GM12874 (cell line): ENCODE results near the gene CNNM4.

Source experiments
- CTCF ChIP-seq: IDR thresholded peaks from 2 replicates; pipeline ENCODE4 v1.5.1; 2011; ENCODE audit warnings: low read depth, mild to moderate bottlenecking, control low read depth, low read length, moderate library complexity; ENCODE audit not compliant: insufficient read depth

The CNNM4 gene

DNA sequence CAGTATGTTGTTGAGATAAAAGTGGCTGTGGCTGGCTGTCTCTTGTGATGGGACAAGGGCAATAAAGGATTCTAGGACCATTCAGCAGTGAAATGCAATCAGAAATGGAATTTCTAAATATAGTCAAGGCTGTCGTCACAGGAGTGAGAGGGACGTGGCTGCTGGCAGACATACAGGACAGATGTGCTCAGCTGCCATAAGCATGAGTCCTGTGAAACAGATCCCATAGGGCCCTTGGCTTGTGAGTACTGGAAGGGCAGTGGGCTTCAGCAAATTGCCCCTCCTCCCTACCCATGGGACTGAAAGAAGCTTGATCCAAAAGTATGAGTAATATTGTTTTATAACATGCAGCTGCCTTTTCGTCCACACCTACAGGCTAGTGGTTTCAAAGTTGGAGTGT lies 51.2 kb downstream of the CNNM4 start:
- no peak for TF ChIP-seq CTCF

DNA sequence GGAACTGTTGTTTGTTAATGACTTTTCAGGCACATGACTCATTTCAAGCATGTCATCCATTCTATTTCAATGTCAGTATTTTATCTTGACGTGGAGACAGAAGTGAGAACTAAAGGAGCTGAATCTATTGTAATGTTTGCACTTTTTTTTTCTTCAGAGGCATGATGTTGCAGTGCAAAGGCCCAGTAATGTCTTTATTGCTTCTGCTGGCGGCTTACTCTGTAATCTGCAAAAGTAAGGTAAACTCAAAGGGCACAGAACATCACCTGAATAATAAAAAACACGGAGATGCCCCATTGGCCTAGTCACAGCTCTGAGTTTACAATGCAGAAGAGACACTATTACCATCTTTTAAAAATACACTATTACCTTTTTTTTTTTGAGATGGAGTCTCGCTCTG lies 53.0 kb downstream of the CNNM4 start:
- TF ChIP-seq CTCF: no peak

DNA sequence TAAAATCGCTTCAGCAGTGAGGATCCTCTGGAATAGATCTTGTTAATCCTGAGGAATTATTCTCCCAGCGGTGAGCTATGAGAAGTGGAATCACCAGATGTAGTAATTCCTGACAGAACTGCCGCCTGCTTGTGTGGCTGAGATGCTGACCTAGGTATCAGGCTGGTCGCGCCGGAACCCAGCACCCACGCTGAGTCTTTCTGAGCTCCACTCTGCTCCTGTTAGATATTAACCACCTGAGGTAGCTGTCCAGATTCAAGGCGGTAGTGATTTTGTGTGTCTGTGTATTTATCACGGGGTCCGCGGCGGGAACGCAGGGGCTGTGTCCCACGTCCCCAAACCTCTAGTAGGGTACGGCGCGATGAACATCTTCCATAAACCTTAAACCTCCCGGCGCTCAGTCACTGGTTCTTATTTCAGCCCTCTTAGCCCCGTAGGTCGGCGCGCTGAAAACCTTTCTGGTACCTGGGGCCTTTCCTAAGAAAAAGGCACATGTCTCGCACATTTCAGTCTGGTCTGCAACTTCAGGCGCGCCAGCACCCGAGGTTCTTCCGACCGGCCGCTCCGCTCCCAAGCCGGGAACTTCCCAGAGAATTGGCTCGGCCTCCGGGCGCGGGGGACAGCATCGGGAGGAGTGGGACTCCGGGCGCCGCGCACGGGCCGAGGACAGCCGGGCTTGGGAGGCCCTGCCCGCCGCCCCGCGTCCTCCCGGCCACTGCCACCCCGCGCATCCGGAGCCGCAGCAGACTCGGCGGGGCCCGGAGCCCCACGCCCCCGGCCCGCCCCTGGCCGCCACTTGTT lies 54.8 kb downstream of the CNNM4 start:
- no peak for TF ChIP-seq CTCF

DNA sequence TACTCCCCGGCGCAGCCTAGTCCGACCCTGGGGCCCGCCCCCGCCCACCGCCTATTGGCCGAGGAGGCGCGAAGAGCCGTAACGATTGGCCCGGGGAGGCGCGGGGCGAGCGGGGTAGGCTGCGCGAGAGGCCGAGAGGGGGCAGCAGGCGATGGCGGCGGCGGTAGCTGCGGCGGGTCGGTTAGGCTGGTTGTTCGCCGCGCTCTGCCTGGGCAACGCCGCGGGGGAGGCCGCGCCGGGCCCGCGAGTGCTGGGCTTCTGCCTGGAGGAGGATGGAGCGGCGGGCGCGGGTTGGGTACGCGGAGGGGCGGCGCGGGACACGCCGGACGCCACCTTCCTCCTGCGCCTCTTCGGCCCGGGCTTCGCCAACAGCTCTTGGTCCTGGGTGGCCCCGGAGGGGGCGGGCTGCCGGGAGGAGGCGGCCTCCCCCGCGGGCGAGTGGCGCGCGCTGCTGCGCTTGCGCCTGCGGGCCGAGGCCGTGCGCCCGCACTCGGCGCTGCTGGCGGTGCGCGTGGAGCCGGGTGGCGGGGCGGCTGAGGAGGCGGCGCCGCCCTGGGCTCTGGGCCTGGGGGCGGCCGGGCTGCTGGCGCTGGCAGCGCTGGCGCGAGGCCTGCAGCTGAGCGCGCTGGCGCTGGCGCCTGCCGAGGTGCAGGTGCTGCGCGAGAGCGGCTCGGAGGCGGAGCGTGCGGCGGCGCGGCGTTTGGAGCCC lies 55.6 kb downstream of the CNNM4 start, which contains the start of gene CNNM3:
TSS of gene CNNM3 (plus strand) at position 142 of the 709 bp plus-strand sequence. CDS start at position 152, 10 bp downstream.
- peak; percentile 67 for TF ChIP-seq CTCF

DNA sequence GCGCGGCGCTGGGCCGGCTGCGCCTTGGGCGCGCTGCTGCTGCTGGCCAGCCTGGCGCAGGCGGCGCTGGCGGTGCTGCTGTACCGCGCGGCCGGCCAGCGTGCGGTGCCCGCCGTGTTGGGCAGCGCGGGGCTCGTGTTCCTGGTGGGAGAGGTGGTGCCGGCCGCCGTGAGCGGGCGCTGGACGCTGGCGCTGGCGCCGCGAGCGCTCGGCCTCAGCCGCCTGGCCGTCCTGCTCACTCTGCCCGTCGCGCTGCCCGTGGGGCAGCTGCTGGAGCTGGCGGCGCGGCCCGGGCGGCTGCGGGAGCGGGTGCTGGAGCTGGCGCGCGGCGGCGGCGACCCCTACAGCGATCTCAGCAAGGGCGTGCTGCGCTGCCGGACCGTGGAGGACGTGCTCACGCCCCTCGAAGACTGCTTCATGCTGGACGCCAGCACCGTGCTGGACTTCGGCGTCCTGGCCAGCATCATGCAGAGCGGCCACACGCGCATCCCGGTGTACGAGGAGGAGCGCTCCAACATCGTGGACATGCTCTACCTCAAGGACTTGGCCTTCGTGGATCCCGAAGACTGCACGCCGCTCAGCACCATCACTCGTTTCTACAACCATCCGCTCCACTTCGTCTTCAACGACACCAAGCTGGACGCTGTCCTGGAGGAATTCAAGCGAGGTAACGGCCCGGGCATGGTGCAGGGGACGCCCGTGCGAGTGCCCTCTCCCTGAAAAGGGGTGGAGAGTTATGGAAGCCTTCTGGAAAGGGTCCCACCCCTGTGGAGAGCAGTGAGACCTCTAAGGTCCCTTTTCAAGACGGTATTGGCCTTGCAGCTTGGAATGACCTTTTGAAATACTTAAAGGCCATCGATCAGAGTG lies 56.4 kb downstream of the CNNM4 start:
- TF ChIP-seq CTCF: no peak

DNA sequence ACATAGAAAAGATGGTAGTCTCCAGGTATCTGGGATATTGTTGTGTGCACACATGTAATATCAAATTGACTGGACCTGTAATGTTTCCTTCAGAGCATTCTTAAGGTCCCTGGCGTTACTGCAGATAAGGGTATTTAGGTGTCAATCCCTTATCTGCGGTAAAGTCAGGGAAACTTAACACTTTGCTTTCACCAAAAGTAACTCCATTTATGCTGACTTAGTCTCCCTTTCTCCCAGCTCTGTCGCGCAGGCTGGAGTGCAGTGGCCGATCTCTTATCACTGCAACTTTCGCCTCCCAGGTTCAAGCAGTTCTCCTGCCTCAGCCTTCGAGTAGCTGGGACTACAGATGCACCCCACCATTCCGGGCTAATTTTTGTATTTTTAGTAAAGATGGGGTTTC lies 57.2 kb downstream of the CNNM4 start:
- no peak for TF ChIP-seq CTCF
